Neural crest cell (in vitro differentiated cells): ENCODE measurements around the gene DENND2D. TPM values are rescaled to one million over a fixed set of nuclear protein-coding genes. Genes with fewer than 3 reads are reported as not detected.

ENCODE experiments used
- DNase-seq: peaks from one replicate; pipeline ENCODE4 v3.0.0; 2021; ENCODE audit warnings: low read depth, mixed read lengths, low spot score
- H3K27ac Mint-ChIP-seq: one replicate; pipeline ENCODE4 v1.8.0; 2021; ENCODE audit warnings: mild to moderate bottlenecking, mixed read lengths; ENCODE audit not compliant: unreplicated experiment
- H3K27me3 Mint-ChIP-seq: 2 replicates; pipeline ENCODE4 v1.8.0; 2021; ENCODE audit warnings: low read depth, mild to moderate bottlenecking, mixed read lengths
- H3K36me3 Mint-ChIP-seq: 2 replicates; pipeline ENCODE4 v1.8.0; 2021; ENCODE audit warnings: low read depth, mild to moderate bottlenecking, mixed read lengths
- H3K4me1 Mint-ChIP-seq: 2 replicates; pipeline ENCODE4 v1.8.0; 2021; ENCODE audit warnings: mixed read lengths
- H3K4me3 Mint-ChIP-seq: one replicate; pipeline ENCODE4 v1.8.0; 2021; ENCODE audit warnings: mild to moderate bottlenecking, mixed read lengths
- H3K9me3 Mint-ChIP-seq: 2 replicates; pipeline ENCODE4 v1.8.0; 2021; ENCODE audit warnings: mixed read lengths
- total RNA-seq: library from RNA; stranded (reverse); gene quantifications from 2 replicates; pipeline ENCODE4 v1.2.1, GENCODE V29; 2021
- TF ChIP-seq, protein P1 (sequence below): fragments of 200-600 bp; sonication (generic); conservative IDR thresholded peaks from 2 replicates; pipeline ENCODE4 v1.5.0; 2021; ENCODE audit warnings: antibody characterized with exemption, mild to moderate bottlenecking

Gene DENND2D
- total RNA-seq, 1 donor from 2014 or later, result not detected

GRCh38 chr1:111162488-111162880 lies 38.0 kb downstream of the DENND2D start:
- TF ChIP-seq, protein P1, sequence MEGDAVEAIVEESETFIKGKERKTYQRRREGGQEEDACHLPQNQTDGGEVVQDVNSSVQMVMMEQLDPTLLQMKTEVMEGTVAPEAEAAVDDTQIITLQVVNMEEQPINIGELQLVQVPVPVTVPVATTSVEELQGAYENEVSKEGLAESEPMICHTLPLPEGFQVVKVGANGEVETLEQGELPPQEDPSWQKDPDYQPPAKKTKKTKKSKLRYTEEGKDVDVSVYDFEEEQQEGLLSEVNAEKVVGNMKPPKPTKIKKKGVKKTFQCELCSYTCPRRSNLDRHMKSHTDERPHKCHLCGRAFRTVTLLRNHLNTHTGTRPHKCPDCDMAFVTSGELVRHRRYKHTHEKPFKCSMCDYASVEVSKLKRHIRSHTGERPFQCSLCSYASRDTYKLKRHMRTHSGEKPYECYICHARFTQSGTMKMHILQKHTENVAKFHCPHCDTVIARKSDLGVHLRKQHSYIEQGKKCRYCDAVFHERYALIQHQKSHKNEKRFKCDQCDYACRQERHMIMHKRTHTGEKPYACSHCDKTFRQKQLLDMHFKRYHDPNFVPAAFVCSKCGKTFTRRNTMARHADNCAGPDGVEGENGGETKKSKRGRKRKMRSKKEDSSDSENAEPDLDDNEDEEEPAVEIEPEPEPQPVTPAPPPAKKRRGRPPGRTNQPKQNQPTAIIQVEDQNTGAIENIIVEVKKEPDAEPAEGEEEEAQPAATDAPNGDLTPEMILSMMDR, result no peak
- DNase-seq, result no peak
- H3K4me3 Mint-ChIP-seq, result no peak overlapping the region
- peaks cover 2% of the 10 kb centered on the region for H3K9me3 Mint-ChIP-seq
- H3K27ac Mint-ChIP-seq, result peak overlapping the region; percentile 21
- no peaks in the 10 kb centered on the region for H3K27me3 Mint-ChIP-seq
- H3K4me1 Mint-ChIP-seq, result peaks cover 7% of the 10 kb centered on the region
- peaks cover 3% of the 10 kb centered on the region for H3K36me3 Mint-ChIP-seq

- no peak for DNase-seq
- Mint-ChIP-seq H3K4me3 (no peak overlapping the region), H3K27ac (peak overlapping the region; percentile 21), H3K27me3 (no peaks in the 10 kb centered on the region), H3K9me3 (peaks cover 2% of the 10 kb centered on the region), H3K4me1 (peaks cover 7% of the 10 kb centered on the region), H3K36me3 (peaks cover 3% of the 10 kb centered on the region)
- TF ChIP-seq, protein P1, result no peak
These were observed 38.5 kb downstream of the DENND2D start for GRCh38 chr1:111161843-111162487.

GRCh38 chr1:111157431-111157830 lies 43.0 kb downstream of the DENND2D start:
- TF ChIP-seq, protein P1, result no peak
- peaks cover 7% of the 10 kb centered on the region for H3K9me3 Mint-ChIP-seq
- no peak for DNase-seq
- H3K27ac Mint-ChIP-seq, result no peak overlapping the region
- H3K27me3 Mint-ChIP-seq, result no peaks in the 10 kb centered on the region
- H3K4me3 Mint-ChIP-seq, result no peak overlapping the region
- H3K4me1 Mint-ChIP-seq, result peaks cover 3% of the 10 kb centered on the region
- H3K36me3 Mint-ChIP-seq, result peaks cover 34% of the 10 kb centered on the region

- Mint-ChIP-seq H3K27me3 (no peaks in the 10 kb centered on the region), H3K4me3 (no peak overlapping the region), H3K36me3 (peaks cover 46% of the 10 kb centered on the region), H3K4me1 (no peaks in the 10 kb centered on the region), H3K9me3 (peaks cover 7% of the 10 kb centered on the region), H3K27ac (no peak overlapping the region)
- TF ChIP-seq, protein P1, result no peak
- DNase-seq, result no peak
These were observed 46.1 kb downstream of the DENND2D start for GRCh38 chr1:111154021-111154999.

DNA sequence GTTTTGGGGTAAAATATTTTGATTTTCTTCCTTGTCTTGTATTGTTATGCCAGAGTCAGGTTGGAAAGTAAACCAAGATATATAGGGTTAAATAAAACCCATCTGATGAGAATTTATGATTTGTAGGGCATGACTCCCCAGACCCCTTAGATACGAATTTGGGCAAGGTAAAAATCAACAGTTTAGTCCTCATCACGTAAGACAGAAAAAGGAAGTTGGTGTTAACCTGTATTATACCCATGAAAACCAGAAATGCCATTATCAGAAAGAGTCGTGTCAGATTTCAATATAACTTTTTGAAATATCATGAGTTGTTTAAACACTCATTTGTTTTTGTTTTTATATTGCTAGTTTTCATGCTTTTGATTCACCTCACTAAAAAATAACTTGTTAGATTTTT lies 48.6 kb downstream of the DENND2D start:
- no peak for DNase-seq
- Mint-ChIP-seq H3K4me1 (no peaks in the 10 kb centered on the region), H3K27me3 (no peaks in the 10 kb centered on the region), H3K36me3 (peaks cover 43% of the 10 kb centered on the region), H3K27ac (peak overlapping the region; percentile 47), H3K4me3 (no peak overlapping the region), H3K9me3 (peaks cover 5% of the 10 kb centered on the region)
- TF ChIP-seq, protein P1, result no peak
